GM13977 (cell line): Measurements from ENCODE around the gene SIRT3.

Source experiments
- DNase-seq: peaks from one replicate; pipeline ENCODE4 v3.0.0; 2012; ENCODE audit warnings: low spot score
- CTCF ChIP-seq: IDR thresholded peaks from 2 replicates; pipeline ENCODE4 v1.5.1; 2012; ENCODE audit warnings: mild to moderate bottlenecking, control low read depth; ENCODE audit not compliant: insufficient read depth; ENCODE audit errors: extremely low read depth, missing control alignments
- in situ Hi-C: fragments of 300-500 bp; cut with MboI; formaldehyde crosslinking; loops from one replicate; pipeline ENCODE4 v1.12.0; 2022; ENCODE audit warnings: low sequenced_read_pairs, low pct_unique_long_range_greater_than_20kb, mixed read lengths, inconsistent platforms; ENCODE audit not compliant: unreplicated experiment

Gene SIRT3

GRCh38 chr11:203056-203944, 32.8 kb downstream of the SIRT3 start:
- no peak for DNase-seq
- TF ChIP-seq CTCF = no peak
- in situ Hi-C loops = no loop called here

- DNase-seq = no peak
- TF ChIP-seq CTCF = no peak
- in situ Hi-C loops = no loop called here
Measured at GRCh38 chr11:202490-202889, 33.7 kb downstream of the SIRT3 start.

GRCh38 chr11:201966-202365, 34.2 kb downstream of the SIRT3 start:
- DNase-seq = no peak
- no peak for TF ChIP-seq CTCF
- in situ Hi-C loops = no loop called here

- no peak for TF ChIP-seq CTCF
- no peak for DNase-seq
- in situ Hi-C loops = no loop called here
Measured at GRCh38 chr11:200224-201003, 35.7 kb downstream of the SIRT3 start.

GRCh38 chr11:199782-200181, 36.4 kb downstream of the SIRT3 start:
- TF ChIP-seq CTCF = no peak
- in situ Hi-C loops = no loop called here
- no peak for DNase-seq

GRCh38 chr11:199004-199581, 37.0 kb downstream of the SIRT3 start:
- DNase-seq = no peak
- TF ChIP-seq CTCF = no peak
- in situ Hi-C loops = no loop called here
